ENCODE measurements around the gene L2HGDH.

DNA sequence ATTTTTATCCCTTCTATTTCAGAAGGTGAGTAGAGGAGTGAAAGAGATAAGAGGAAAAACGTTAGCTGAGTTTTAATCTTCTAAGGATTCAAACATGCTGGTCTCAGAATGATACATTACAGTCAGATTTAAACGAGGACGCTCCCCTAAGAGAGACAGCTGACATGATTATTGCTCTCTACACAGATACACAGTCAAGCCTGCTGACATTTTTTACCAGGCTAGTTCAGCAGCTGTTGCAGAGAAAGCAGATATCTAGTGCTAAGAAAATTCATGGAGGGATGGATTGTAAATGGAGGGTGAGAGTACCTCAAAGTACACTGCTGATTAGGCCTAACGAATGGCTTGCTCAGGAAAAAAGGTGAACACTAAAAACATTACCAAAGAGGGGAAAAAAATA is 48.7 kb downstream of the L2HGDH start:
- TF ChIP-seq CTCF (IDR thresholded peaks at IDR 0.05; ENCODE audit: poor library complexity) (no peak), EZH2 (IDR thresholded peaks at IDR 0.05; ENCODE audit: borderline replicate concordance) (no peak)

Measured in hepatocyte (in vitro differentiated cells).